SK-N-SH (cell line): ENCODE data around the gene LCORL. TPM values are rescaled to one million over a fixed set of nuclear protein-coding genes. Genes with fewer than 3 reads are reported as not detected.

Experiments
- CTCF ChIA-PET: fragments of 300-600, 350-600 bp; formaldehyde crosslinking; extraction: SDS; loops from one replicate; lab custom pipeline; 2021; lab: Yijun Ruan, JAX
- POLR2A ChIA-PET: fragments of 350-600 bp; sonication (Branson Sonifier 250); formaldehyde crosslinking; extraction: SDS; loops from one replicate; lab custom pipeline; 2020; ENCODE audit warnings: antibody characterized with exemption, inconsistent platforms; lab: Yijun Ruan, JAX
- DNase-seq: peaks from one replicate; pipeline ENCODE4 v3.0.0; 2012
- H2AFZ ChIP-seq: fragments of 200-600 bp; sonication (generic); 2 replicates; pipeline ENCODE4 v1.8.1; 2016; ENCODE audit warnings: antibody characterized with exemption, mild to moderate bottlenecking, low read depth
- H3F3A ChIP-seq: fragments of 200-600 bp; sonication (generic); replicated peaks from 2 replicates; pipeline ENCODE3; 2016; ENCODE audit warnings: antibody characterized with exemption, mild to moderate bottlenecking; ENCODE audit not compliant: insufficient read depth
- H3K27ac ChIP-seq, 2 experiments: fragments of 200-500 bp in 1 of 2; fragments of 200-600 bp in 1 of 2; sonication (Bioruptor generic) in 1 of 2; sonication (generic), shearing (Covaris generic) in 1 of 2; 2 replicates each; pipeline versions ENCODE4 v1.5.1 to v1.6.1; 2014 to 2016; ENCODE audit warnings: low read depth in 2 of 2, inconsistent platforms in 1 of 2, low read length in 1 of 2, mild to moderate bottlenecking in 1 of 2, mixed read lengths in 1 of 2
- H3K27me3 ChIP-seq: fragments of 200-600 bp; sonication (generic), shearing (Covaris generic); 2 replicates; pipeline ENCODE4 v1.6.1; 2016; ENCODE audit warnings: mixed run types; ENCODE audit not compliant: insufficient read depth
- H3K36me3 ChIP-seq, 2 experiments: fragments of 200-500 bp in 1 of 2; fragments of 200-600 bp in 1 of 2; sonication (Bioruptor generic) in 1 of 2; sonication (generic) in 1 of 2; replicated peaks in 1 of 2; 2 replicates each; pipeline versions ENCODE3 to v1.5.1; 2014 to 2016; ENCODE audit warnings: low read length in 1 of 2, mild to moderate bottlenecking in 1 of 2; ENCODE audit not compliant: insufficient read depth in 2 of 2, control insufficient read depth in 1 of 2
- H3K4me1 ChIP-seq, 2 experiments: fragments of 200-500 bp in 1 of 2; fragments of 200-600 bp in 1 of 2; sonication (Bioruptor generic) in 1 of 2; sonication (generic), shearing (Covaris generic) in 1 of 2; 2 replicates each; pipeline versions ENCODE4 v1.5.1 to v1.6.1; 2014 to 2016; ENCODE audit warnings: low read depth in 1 of 2, low read length in 1 of 2, mixed run types in 1 of 2; ENCODE audit not compliant: insufficient read depth in 2 of 2, control insufficient read depth in 1 of 2
- H3K4me2 ChIP-seq: fragments of 200-600 bp; sonication (generic), shearing (Covaris generic); 2 replicates; pipeline ENCODE4 v1.6.1; 2017; ENCODE audit warnings: mixed run types
- H3K4me3 ChIP-seq, 2 experiments: fragments of 200-500 bp in 1 of 2; fragments of 200-600 bp in 1 of 2; sonication (Bioruptor generic) in 1 of 2; sonication (generic), shearing (Covaris generic) in 1 of 2; 2 replicates each; pipeline versions ENCODE4 v1.5.1 to v1.8.1; 2014 to 2016; ENCODE audit warnings: low read depth in 2 of 2, inconsistent platforms in 1 of 2, low read length in 1 of 2, mild to moderate bottlenecking in 1 of 2, mixed read lengths in 1 of 2, moderate library complexity in 1 of 2
- H3K79me2 ChIP-seq: fragments of 200-600 bp; sonication (generic); 2 replicates; pipeline ENCODE4 v1.8.1; 2017; ENCODE audit warnings: mild to moderate bottlenecking; ENCODE audit not compliant: insufficient read depth
- H3K9ac ChIP-seq: fragments of 200-600 bp; sonication (generic); 2 replicates; pipeline ENCODE4 v1.6.1; 2017; ENCODE audit warnings: mixed run types
- H3K9me2 ChIP-seq: fragments of 200-600 bp; sonication (generic); 2 replicates; pipeline ENCODE4 v1.6.1; 2017; ENCODE audit warnings: mixed run types
- H3K9me3 ChIP-seq: fragments of 200-600 bp; sonication (generic); 2 replicates; pipeline ENCODE4 v1.6.1; 2017; ENCODE audit warnings: mixed run types, mild to moderate bottlenecking, moderate library complexity
- H4K20me1 ChIP-seq: fragments of 200-600 bp; sonication (generic); 2 replicates; pipeline ENCODE4 v1.6.1; 2017; ENCODE audit warnings: mild to moderate bottlenecking, mixed run types; ENCODE audit not compliant: insufficient read depth
- CHD2 ChIP-seq: fragments of 150-350 bp; IDR thresholded peaks from 2 replicates; pipeline ENCODE4 v1.6.1; 2018; ENCODE audit warnings: low read length; ENCODE audit not compliant: partially characterized antibody
- FOSL2 ChIP-seq: IDR thresholded peaks from 2 replicates; pipeline ENCODE4 v1.4.0; 2012; ENCODE audit warnings: low read depth, mild to moderate bottlenecking, moderate library complexity, borderline replicate concordance
- GABPA ChIP-seq: IDR thresholded peaks from 2 replicates; pipeline ENCODE4 v1.4.0; 2012; ENCODE audit warnings: low read depth, mild to moderate bottlenecking
- GATA2 ChIP-seq: sonication (generic); formaldehyde crosslinking; IDR thresholded peaks from 2 replicates; pipeline ENCODE4 v1.5.0; 2020; ENCODE audit warnings: mild to moderate bottlenecking, missing genetic modification reagents
- JUND ChIP-seq: IDR thresholded peaks from 2 replicates; pipeline ENCODE4 v1.4.0; 2012
- MXI1 ChIP-seq: IDR thresholded peaks from 2 replicates; pipeline ENCODE4 v1.6.1; 2012; ENCODE audit warnings: mild to moderate bottlenecking, low read depth, low read length, improper control_type of control experiment
- NFIC ChIP-seq: IDR thresholded peaks from 2 replicates; pipeline ENCODE4 v1.4.0; 2012; ENCODE audit warnings: borderline replicate concordance
- RAD21 ChIP-seq: IDR thresholded peaks from 2 replicates; pipeline ENCODE4 v1.6.1; 2012; ENCODE audit warnings: mild to moderate bottlenecking, low read length
- RCOR1 ChIP-seq: fragments of 150-350 bp; IDR thresholded peaks from 2 replicates; pipeline ENCODE4 v1.6.1; 2017; ENCODE audit warnings: antibody characterized with exemption, low read length
- RFX5 ChIP-seq: IDR thresholded peaks from 2 replicates; pipeline ENCODE4 v1.6.1; 2012; ENCODE audit warnings: mild to moderate bottlenecking, improper control_type of control experiment, low read length
- SMC3 ChIP-seq: IDR thresholded peaks from 2 replicates; pipeline ENCODE4 v1.6.1; 2012; ENCODE audit warnings: low read depth, low read length, improper control_type of control experiment
- TAF1 ChIP-seq: IDR thresholded peaks from 2 replicates; pipeline ENCODE4 v1.6.1; 2012; ENCODE audit warnings: low read depth, mild to moderate bottlenecking, low read length, moderate library complexity, borderline replicate concordance
- TCF12 ChIP-seq: IDR thresholded peaks from 2 replicates; pipeline ENCODE4 v1.4.0; 2012
- YY1 ChIP-seq: IDR thresholded peaks from 2 replicates; pipeline ENCODE4 v1.4.0; 2012; ENCODE audit warnings: low read depth, mild to moderate bottlenecking
- WGBS: methylation state at CpG from one replicate; pipeline ENCODE4 v1.1.6; 2017; ENCODE audit warnings: low lambda C conversion rate; 5-methylcytosine and 5-hydroxymethylcytosine counted together
- polyA plus RNA-seq, 3 experiments: library from polyadenylated mRNA; depleted of rRNA; stranded (reverse); fragments of >200 nt; gene quantifications; 2 replicates each; pipeline ENCODE4 v1.2.3, GENCODE V29; 2012
- TF ChIP-seq, protein P1 (sequence below): IDR thresholded peaks from 2 replicates; pipeline ENCODE4; 2012
- TF ChIP-seq, protein P2 (sequence below): IDR thresholded peaks from 2 replicates; pipeline ENCODE4 v1.4.0; 2012; ENCODE audit warnings: low read depth, borderline replicate concordance
- TF ChIP-seq, protein P3 (sequence below): IDR thresholded peaks from 2 replicates; pipeline ENCODE4 v1.6.1; 2012; ENCODE audit warnings: mild to moderate bottlenecking, low read depth, low read length, moderate library complexity
- TF ChIP-seq, protein P4 (sequence below): fragments of 200-600 bp; sonication (generic); IDR thresholded peaks from 2 replicates; pipeline ENCODE4 v1.6.1; 2017; ENCODE audit warnings: antibody characterized with exemption, mild to moderate bottlenecking, moderate library complexity
- TF ChIP-seq, protein P5 (sequence below): fragments of 150-350 bp; IDR thresholded peaks from 2 replicates; pipeline ENCODE4 v1.6.1; 2016; ENCODE audit warnings: mild to moderate bottlenecking, low read depth, low read length

The LCORL gene
- polyA plus RNA-seq, 1 of the 3 experiments (the other 2 are of a cell fraction) = 1.9 TPM

DNA sequence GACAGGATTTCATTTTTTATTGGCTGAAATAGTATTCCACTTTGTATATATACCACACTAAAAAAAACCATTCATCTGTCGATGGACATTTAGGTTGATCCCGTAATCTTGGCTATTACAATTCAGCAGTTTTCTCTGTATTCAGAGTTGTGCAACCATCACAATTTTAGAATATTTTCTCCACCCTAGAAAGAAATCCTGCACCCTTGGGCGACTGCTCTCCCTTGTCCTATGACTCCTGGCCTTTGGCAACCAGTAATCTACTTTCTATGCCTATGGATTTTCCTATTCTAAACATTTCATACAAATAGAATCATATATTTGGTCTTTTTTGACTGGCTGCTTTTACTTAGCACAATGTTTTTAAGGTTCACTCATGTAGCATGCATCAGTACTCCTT, 126.1 kb downstream of the LCORL start:
- H3K9ac ChIP-seq = no peak overlapping the region

More for the DNA sequence above, 126.1 kb downstream of the LCORL start:
- no peak overlapping the region for H3K27ac ChIP-seq
- no peaks in the 10 kb centered on the region; the same call in 1 of the 2 replicates for H3K9me2 ChIP-seq
- WGBS = 98% methylated on average over 3 of the region's 3 CpGs
- no peaks in the 10 kb centered on the region for H4K20me1 ChIP-seq
- no peaks in the 10 kb centered on the region for H3K9me3 ChIP-seq
- peaks cover 0 to 4% of the 10 kb centered on the region in 2 experiments for H3K36me3 ChIP-seq
- H2AFZ ChIP-seq = no peak overlapping the region
- H3K4me1 ChIP-seq = peaks cover 0 to 2% of the 10 kb centered on the region in 2 experiments; a peak in 2 of 4 replicates
- no peaks in the 10 kb centered on the region for H3K27me3 ChIP-seq
- no peak overlapping the region for H3K4me2 ChIP-seq
- H3K79me2 ChIP-seq = no peaks in the 10 kb centered on the region
- POLR2A ChIA-PET = no interaction called here
- no peak for TF ChIP-seq GATA2
- TF ChIP-seq RAD21 = no peak
- TF ChIP-seq TAF1 = no peak
- TF ChIP-seq, protein P1, sequence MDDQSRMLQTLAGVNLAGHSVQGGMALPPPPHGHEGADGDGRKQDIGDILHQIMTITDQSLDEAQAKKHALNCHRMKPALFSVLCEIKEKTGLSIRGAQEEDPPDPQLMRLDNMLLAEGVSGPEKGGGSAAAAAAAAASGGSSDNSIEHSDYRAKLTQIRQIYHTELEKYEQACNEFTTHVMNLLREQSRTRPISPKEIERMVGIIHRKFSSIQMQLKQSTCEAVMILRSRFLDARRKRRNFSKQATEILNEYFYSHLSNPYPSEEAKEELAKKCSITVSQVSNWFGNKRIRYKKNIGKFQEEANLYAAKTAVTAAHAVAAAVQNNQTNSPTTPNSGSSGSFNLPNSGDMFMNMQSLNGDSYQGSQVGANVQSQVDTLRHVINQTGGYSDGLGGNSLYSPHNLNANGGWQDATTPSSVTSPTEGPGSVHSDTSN = no peak
- TF ChIP-seq SMC3 = no peak
- no peak for TF ChIP-seq FOSL2
- TF ChIP-seq MXI1 = no peak
- no peak for TF ChIP-seq NFIC
- TF ChIP-seq JUND = no peak
- TF ChIP-seq RFX5 = no peak
- TF ChIP-seq, protein P2, sequence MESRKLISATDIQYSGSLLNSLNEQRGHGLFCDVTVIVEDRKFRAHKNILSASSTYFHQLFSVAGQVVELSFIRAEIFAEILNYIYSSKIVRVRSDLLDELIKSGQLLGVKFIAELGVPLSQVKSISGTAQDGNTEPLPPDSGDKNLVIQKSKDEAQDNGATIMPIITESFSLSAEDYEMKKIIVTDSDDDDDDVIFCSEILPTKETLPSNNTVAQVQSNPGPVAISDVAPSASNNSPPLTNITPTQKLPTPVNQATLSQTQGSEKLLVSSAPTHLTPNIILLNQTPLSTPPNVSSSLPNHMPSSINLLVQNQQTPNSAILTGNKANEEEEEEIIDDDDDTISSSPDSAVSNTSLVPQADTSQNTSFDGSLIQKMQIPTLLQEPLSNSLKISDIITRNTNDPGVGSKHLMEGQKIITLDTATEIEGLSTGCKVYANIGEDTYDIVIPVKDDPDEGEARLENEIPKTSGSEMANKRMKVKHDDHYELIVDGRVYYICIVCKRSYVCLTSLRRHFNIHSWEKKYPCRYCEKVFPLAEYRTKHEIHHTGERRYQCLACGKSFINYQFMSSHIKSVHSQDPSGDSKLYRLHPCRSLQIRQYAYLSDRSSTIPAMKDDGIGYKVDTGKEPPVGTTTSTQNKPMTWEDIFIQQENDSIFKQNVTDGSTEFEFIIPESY = no peak
- TF ChIP-seq, protein P3, sequence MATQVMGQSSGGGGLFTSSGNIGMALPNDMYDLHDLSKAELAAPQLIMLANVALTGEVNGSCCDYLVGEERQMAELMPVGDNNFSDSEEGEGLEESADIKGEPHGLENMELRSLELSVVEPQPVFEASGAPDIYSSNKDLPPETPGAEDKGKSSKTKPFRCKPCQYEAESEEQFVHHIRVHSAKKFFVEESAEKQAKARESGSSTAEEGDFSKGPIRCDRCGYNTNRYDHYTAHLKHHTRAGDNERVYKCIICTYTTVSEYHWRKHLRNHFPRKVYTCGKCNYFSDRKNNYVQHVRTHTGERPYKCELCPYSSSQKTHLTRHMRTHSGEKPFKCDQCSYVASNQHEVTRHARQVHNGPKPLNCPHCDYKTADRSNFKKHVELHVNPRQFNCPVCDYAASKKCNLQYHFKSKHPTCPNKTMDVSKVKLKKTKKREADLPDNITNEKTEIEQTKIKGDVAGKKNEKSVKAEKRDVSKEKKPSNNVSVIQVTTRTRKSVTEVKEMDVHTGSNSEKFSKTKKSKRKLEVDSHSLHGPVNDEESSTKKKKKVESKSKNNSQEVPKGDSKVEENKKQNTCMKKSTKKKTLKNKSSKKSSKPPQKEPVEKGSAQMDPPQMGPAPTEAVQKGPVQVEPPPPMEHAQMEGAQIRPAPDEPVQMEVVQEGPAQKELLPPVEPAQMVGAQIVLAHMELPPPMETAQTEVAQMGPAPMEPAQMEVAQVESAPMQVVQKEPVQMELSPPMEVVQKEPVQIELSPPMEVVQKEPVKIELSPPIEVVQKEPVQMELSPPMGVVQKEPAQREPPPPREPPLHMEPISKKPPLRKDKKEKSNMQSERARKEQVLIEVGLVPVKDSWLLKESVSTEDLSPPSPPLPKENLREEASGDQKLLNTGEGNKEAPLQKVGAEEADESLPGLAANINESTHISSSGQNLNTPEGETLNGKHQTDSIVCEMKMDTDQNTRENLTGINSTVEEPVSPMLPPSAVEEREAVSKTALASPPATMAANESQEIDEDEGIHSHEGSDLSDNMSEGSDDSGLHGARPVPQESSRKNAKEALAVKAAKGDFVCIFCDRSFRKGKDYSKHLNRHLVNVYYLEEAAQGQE = no peak
- no peak for TF ChIP-seq CHD2
- TF ChIP-seq, protein P4, sequence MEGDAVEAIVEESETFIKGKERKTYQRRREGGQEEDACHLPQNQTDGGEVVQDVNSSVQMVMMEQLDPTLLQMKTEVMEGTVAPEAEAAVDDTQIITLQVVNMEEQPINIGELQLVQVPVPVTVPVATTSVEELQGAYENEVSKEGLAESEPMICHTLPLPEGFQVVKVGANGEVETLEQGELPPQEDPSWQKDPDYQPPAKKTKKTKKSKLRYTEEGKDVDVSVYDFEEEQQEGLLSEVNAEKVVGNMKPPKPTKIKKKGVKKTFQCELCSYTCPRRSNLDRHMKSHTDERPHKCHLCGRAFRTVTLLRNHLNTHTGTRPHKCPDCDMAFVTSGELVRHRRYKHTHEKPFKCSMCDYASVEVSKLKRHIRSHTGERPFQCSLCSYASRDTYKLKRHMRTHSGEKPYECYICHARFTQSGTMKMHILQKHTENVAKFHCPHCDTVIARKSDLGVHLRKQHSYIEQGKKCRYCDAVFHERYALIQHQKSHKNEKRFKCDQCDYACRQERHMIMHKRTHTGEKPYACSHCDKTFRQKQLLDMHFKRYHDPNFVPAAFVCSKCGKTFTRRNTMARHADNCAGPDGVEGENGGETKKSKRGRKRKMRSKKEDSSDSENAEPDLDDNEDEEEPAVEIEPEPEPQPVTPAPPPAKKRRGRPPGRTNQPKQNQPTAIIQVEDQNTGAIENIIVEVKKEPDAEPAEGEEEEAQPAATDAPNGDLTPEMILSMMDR = no peak
- no peak for TF ChIP-seq YY1
- TF ChIP-seq GABPA = no peak
- TF ChIP-seq, protein P5, sequence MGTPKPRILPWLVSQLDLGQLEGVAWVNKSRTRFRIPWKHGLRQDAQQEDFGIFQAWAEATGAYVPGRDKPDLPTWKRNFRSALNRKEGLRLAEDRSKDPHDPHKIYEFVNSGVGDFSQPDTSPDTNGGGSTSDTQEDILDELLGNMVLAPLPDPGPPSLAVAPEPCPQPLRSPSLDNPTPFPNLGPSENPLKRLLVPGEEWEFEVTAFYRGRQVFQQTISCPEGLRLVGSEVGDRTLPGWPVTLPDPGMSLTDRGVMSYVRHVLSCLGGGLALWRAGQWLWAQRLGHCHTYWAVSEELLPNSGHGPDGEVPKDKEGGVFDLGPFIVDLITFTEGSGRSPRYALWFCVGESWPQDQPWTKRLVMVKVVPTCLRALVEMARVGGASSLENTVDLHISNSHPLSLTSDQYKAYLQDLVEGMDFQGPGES = no peak
- no peak for TF ChIP-seq TCF12
- no peak for TF ChIP-seq RCOR1
- no peak for DNase-seq
- no peak overlapping the region for H3K4me3 ChIP-seq
- no peaks in the 10 kb centered on the region for H3F3A ChIP-seq
- CTCF ChIA-PET = no interaction called here
